Neural progenitor cell (in vitro differentiated cells): ENCODE measurements around the gene CAPN8. TPM values are rescaled to one million over a fixed set of nuclear protein-coding genes. Genes with fewer than 3 reads are reported as not detected.

Experiments used
- DNase-seq: peaks from one replicate; pipeline ENCODE4 v3.0.0-alpha.2; 2016; ENCODE audit warnings: low spot score
- H2AFZ ChIP-seq: fragments of 200-600 bp; sonication (generic); replicated peaks from 2 replicates; pipeline ENCODE4 v1.6.1; 2016; ENCODE audit warnings: antibody characterized with exemption
- H3F3A ChIP-seq: fragments of 200-600 bp; sonication (generic); 2 replicates; pipeline ENCODE4 v1.6.1; 2016; ENCODE audit warnings: antibody characterized with exemption, low read depth
- H3K27ac ChIP-seq: fragments of 200-600 bp; sonication (generic); 2 replicates; pipeline ENCODE4 v1.5.1; 2016; ENCODE audit warnings: mild to moderate bottlenecking
- H3K27me3 ChIP-seq: fragments of 200-600 bp; sonication (generic); 2 replicates; pipeline ENCODE4 v1.6.1; 2016; ENCODE audit warnings: mild to moderate bottlenecking, moderate library complexity
- H3K36me3 ChIP-seq: fragments of 200-600 bp; sonication (generic); 2 replicates; pipeline ENCODE4 v1.5.1; 2016
- H3K4me1 ChIP-seq: fragments of 200-600 bp; sonication (generic); 2 replicates; pipeline ENCODE4 v1.6.1; 2016; ENCODE audit warnings: mixed run types
- H3K4me2 ChIP-seq: fragments of 200-600 bp; sonication (generic); 2 replicates; pipeline ENCODE4 v1.6.1; 2016
- H3K4me3 ChIP-seq: fragments of 200-600 bp; sonication (generic); 2 replicates; pipeline ENCODE4 v1.5.1; 2016
- H3K79me2 ChIP-seq: fragments of 200-600 bp; sonication (generic); 2 replicates; pipeline ENCODE4 v1.6.1; 2016; ENCODE audit warnings: low read depth
- H3K9ac ChIP-seq: fragments of 200-600 bp; sonication (generic); 2 replicates; pipeline ENCODE4 v1.6.1; 2016
- H3K9me3 ChIP-seq: fragments of 200-600 bp; sonication (generic); 2 replicates; pipeline ENCODE4 v1.5.1; 2016; ENCODE audit warnings: low read depth
- H4K20me1 ChIP-seq: fragments of 200-600 bp; sonication (generic); 2 replicates; pipeline ENCODE4 v1.6.1; 2016; ENCODE audit warnings: low read depth
- H3K27ac Mint-ChIP-seq: 3 replicates; pipeline ENCODE4 v1.8.0; 2021; ENCODE audit warnings: mixed read lengths
- H3K27me3 Mint-ChIP-seq: 2 replicates; pipeline ENCODE4 v1.8.0; 2022; ENCODE audit warnings: low read depth, mild to moderate bottlenecking, inconsistent platforms, moderate library complexity, mixed read lengths; ENCODE audit not compliant: insufficient read depth
- H3K36me3 Mint-ChIP-seq: 3 replicates; pipeline ENCODE4 v1.8.0; 2021; ENCODE audit warnings: mixed read lengths
- H3K4me1 Mint-ChIP-seq: 3 replicates; pipeline ENCODE4 v1.8.0; 2021; ENCODE audit warnings: mixed read lengths
- H3K4me3 Mint-ChIP-seq: 3 replicates; pipeline ENCODE4 v1.8.0; 2021; ENCODE audit warnings: mild to moderate bottlenecking, moderate library complexity, mixed read lengths
- H3K9me3 Mint-ChIP-seq: 3 replicates; pipeline ENCODE4 v1.8.0; 2020; ENCODE audit warnings: mixed read lengths
- CTCF ChIP-seq: fragments of 200-600 bp; sonication (generic); IDR thresholded peaks from 2 replicates; pipeline ENCODE4 v1.5.1; 2017; ENCODE audit warnings: antibody characterized with exemption, mild to moderate bottlenecking
- EZH2 ChIP-seq: fragments of 200-600 bp; sonication (generic); IDR thresholded peaks from 2 replicates; pipeline ENCODE4 v1.6.1; 2017; ENCODE audit warnings: antibody characterized with exemption, mild to moderate bottlenecking, moderate library complexity
- EZH2phosphoT487 ChIP-seq: fragments of 200-600 bp; sonication (generic); IDR thresholded peaks from 2 replicates; pipeline ENCODE4 v1.6.1; 2017; ENCODE audit warnings: antibody characterized with exemption
- total RNA-seq: library from RNA; depleted of rRNA; stranded (reverse); fragments of >200 nt; gene quantifications from 2 replicates; pipeline ENCODE4 v1.2.3, GENCODE V29; 2015; ENCODE audit warnings: low replicate concordance

Gene CAPN8
- total RNA-seq, 1 donor from 2014 or later = not detected

- Histone ChIP-seq H2AFZ (no peak overlapping the region), H3K79me2 (no peaks in the 10 kb centered on the region), H3K27ac (no peak overlapping the region), H3K9ac (no peak overlapping the region), H3K36me3 (no peaks in the 10 kb centered on the region), H3K4me3 (no peak overlapping the region), H3K9me3 (no peaks in the 10 kb centered on the region), H3K4me1 (peaks cover 39% of the 10 kb centered on the region), H4K20me1 (no peaks in the 10 kb centered on the region), H3F3A (peaks cover 32% of the 10 kb centered on the region), H3K4me2 (no peak overlapping the region), H3K27me3 (no peaks in the 10 kb centered on the region)
- Mint-ChIP-seq H3K4me3 (no peak overlapping the region), H3K27me3 (peaks cover 10% of the 10 kb centered on the region), H3K4me1 (peaks cover 47% of the 10 kb centered on the region), H3K27ac (no peak overlapping the region), H3K36me3 (no peaks in the 10 kb centered on the region), H3K9me3 (peaks cover 5% of the 10 kb centered on the region)
- DNase-seq = no peak
- TF ChIP-seq EZH2 (no peak), EZH2phosphoT487 (no peak), CTCF (no peak)
Observed at GRCh38 chr1:223650465-223650864, 15.0 kb downstream of the CAPN8 start.

- Histone ChIP-seq H3K4me3 (no peak overlapping the region), H2AFZ (no peak overlapping the region), H3F3A (peaks cover 32% of the 10 kb centered on the region), H4K20me1 (no peaks in the 10 kb centered on the region), H3K9ac (no peak overlapping the region), H3K27ac (no peak overlapping the region), H3K36me3 (no peaks in the 10 kb centered on the region), H3K4me1 (peaks cover 39% of the 10 kb centered on the region), H3K9me3 (no peaks in the 10 kb centered on the region), H3K79me2 (no peaks in the 10 kb centered on the region), H3K27me3 (no peaks in the 10 kb centered on the region), H3K4me2 (no peak overlapping the region)
- H3K4me1 Mint-ChIP-seq = peaks cover 50% of the 10 kb centered on the region
- no peak overlapping the region for H3K27ac Mint-ChIP-seq
- peaks cover 5% of the 10 kb centered on the region for H3K9me3 Mint-ChIP-seq
- H3K4me3 Mint-ChIP-seq = no peak overlapping the region
- no peaks in the 10 kb centered on the region for H3K36me3 Mint-ChIP-seq
- no peak for DNase-seq
- no peak for TF ChIP-seq CTCF
- peaks cover 10% of the 10 kb centered on the region for H3K27me3 Mint-ChIP-seq
Observed at GRCh38 chr1:223649222-223649621, 16.3 kb downstream of the CAPN8 start.

GRCh38 chr1:223647249-223647648 is 18.3 kb downstream of the CAPN8 start:
- no peaks in the 10 kb centered on the region for H3K36me3 Mint-ChIP-seq
- peaks cover 26% of the 10 kb centered on the region for H3K4me1 ChIP-seq
- H3K27ac ChIP-seq = no peak overlapping the region
- H3K4me2 ChIP-seq = no peak overlapping the region
- H3K27me3 ChIP-seq = no peaks in the 10 kb centered on the region
- TF ChIP-seq EZH2 (no peak), EZH2phosphoT487 (no peak), CTCF (no peak)
- no peak overlapping the region for H3K4me3 ChIP-seq
- H3K4me1 Mint-ChIP-seq = peaks cover 43% of the 10 kb centered on the region
- H3K79me2 ChIP-seq = no peaks in the 10 kb centered on the region
- H3K4me3 Mint-ChIP-seq = no peak overlapping the region
- peaks cover 22% of the 10 kb centered on the region for H3F3A ChIP-seq
- H3K9ac ChIP-seq = no peak overlapping the region
- H3K9me3 ChIP-seq = no peaks in the 10 kb centered on the region
- no peaks in the 10 kb centered on the region for H3K36me3 ChIP-seq
- H3K27me3 Mint-ChIP-seq = peaks cover 7% of the 10 kb centered on the region
- peaks cover 5% of the 10 kb centered on the region for H3K9me3 Mint-ChIP-seq
- H2AFZ ChIP-seq = no peak overlapping the region
- H4K20me1 ChIP-seq = no peaks in the 10 kb centered on the region
- no peak for DNase-seq
- no peak overlapping the region for H3K27ac Mint-ChIP-seq
